Thymus (tissue), 11 donors: ENCODE measurements around the gene DCAF15. TPM values are rescaled to one million over a fixed set of nuclear protein-coding genes. Genes with fewer than 3 reads are reported as not detected.

Experiments used
- DNase-seq, 9 donors: peaks; one replicate each; pipeline ENCODE4 v3.0.0-alpha.2; 2013; ENCODE audit warnings: low spot score in 9 of 9, low read depth in 6 of 9, missing footprints in 1 of 9
- H3K27ac ChIP-seq, 2 donors: one replicate each; pipeline ENCODE4 v1.5.1; 2013; ENCODE audit warnings: control low read depth in 1 of 2, low read depth in 1 of 2, low read length in 1 of 2, mild to moderate bottlenecking in 1 of 2, moderate library complexity in 1 of 2
- H3K27me3 ChIP-seq, 2 donors: one replicate each; pipeline ENCODE4 v1.5.1; 2013; ENCODE audit warnings: low read length in 1 of 2; ENCODE audit not compliant: control insufficient read depth in 2 of 2, insufficient read depth in 1 of 2
- H3K36me3 ChIP-seq, 2 donors: one replicate each; pipeline ENCODE4 v1.5.1; 2013; ENCODE audit warnings: low read length in 1 of 2, mild to moderate bottlenecking in 1 of 2, moderate library complexity in 1 of 2; ENCODE audit not compliant: control insufficient read depth in 2 of 2, insufficient read depth in 2 of 2
- H3K4me1 ChIP-seq, 2 donors: one replicate each; pipeline ENCODE4 v1.5.1; 2013; ENCODE audit warnings: low read length in 2 of 2; ENCODE audit not compliant: control insufficient read depth in 2 of 2, insufficient read depth in 2 of 2
- H3K4me3 ChIP-seq, 2 donors: one replicate each; pipeline ENCODE4 v1.5.1; 2013; ENCODE audit warnings: low read length in 2 of 2, control low read depth in 1 of 2, mild to moderate bottlenecking in 1 of 2
- H3K9me3 ChIP-seq, 2 donors: one replicate each; pipeline ENCODE4 v1.5.1; 2013; ENCODE audit warnings: low read length in 1 of 2, mild to moderate bottlenecking in 1 of 2; ENCODE audit not compliant: control insufficient read depth in 2 of 2, insufficient read depth in 1 of 2
- WGBS: extraction: QIAGEN DNeasy Blood & Tissue Kit; methylation state at CpG from one replicate; pipeline ENCODE4 v1.1.7; 2013; 5-methylcytosine and 5-hydroxymethylcytosine counted together
- polyA plus RNA-seq: library from polyadenylated mRNA; stranded (reverse); fragments of 200-250 nt; gene quantifications from one replicate; pipeline ENCODE4 v1.2.3, GENCODE V29; 2013
- total RNA-seq: library from RNA; stranded (reverse); fragments of 120-200 nt; gene quantifications from one replicate; pipeline ENCODE4 v1.2.4, GENCODE V29; 2013
- donor health status: healthy.

Gene DCAF15
- total and polyA plus RNA-seq, 2 donors: 24.0 to 95.4 TPM

GRCh38 chr19:13954185-13954584 is 1.9 kb downstream of the DCAF15 start:
- no peak overlapping the region for H3K27ac ChIP-seq
- H3K4me3 ChIP-seq: no peak overlapping the region
- no peaks in the 10 kb centered on the region for H3K9me3 ChIP-seq
- peaks cover 44 to 49% of the 10 kb centered on the region in 2 donors for H3K36me3 ChIP-seq
- H3K27me3 ChIP-seq: no peaks in the 10 kb centered on the region
- peaks cover 10 to 17% of the 10 kb centered on the region in 2 donors for H3K4me1 ChIP-seq
- no peak for DNase-seq
- WGBS: 95% methylated on average over 15 of the region's 15 CpGs

- H3K36me3 ChIP-seq: peaks cover 60 to 66% of the 10 kb centered on the region in 2 donors
- H3K27me3 ChIP-seq: no peaks in the 10 kb centered on the region
- no peaks in the 10 kb centered on the region for H3K9me3 ChIP-seq
- 97% methylated on average over 42 of the region's 42 CpGs for WGBS
- H3K27ac ChIP-seq: no peak overlapping the region
- DNase-seq: no peak
- peaks cover 10 to 17% of the 10 kb centered on the region in 2 donors for H3K4me1 ChIP-seq
- no peak overlapping the region for H3K4me3 ChIP-seq
Observed at GRCh38 chr19:13955662-13956364, 3.5 kb downstream of the DCAF15 start.

- 98% methylated on average over 16 of the region's 16 CpGs for WGBS
- DNase-seq: no peak
Observed at GRCh38 chr19:13956365-13956744, 4.0 kb downstream of the DCAF15 start.

GRCh38 chr19:13957051-13957450 is 4.7 kb downstream of the DCAF15 start:
- DNase-seq: no peak
- Histone ChIP-seq H3K27me3 (no peaks in the 10 kb centered on the region), H3K4me3 (no peak overlapping the region), H3K36me3 (peaks cover 69 to 78% of the 10 kb centered on the region in 2 donors), H3K4me1 (peaks cover 10 to 11% of the 10 kb centered on the region in 2 donors), H3K9me3 (no peaks in the 10 kb centered on the region), H3K27ac (no peak overlapping the region)
- 96% methylated on average over 8 of the region's 8 CpGs for WGBS

More at GRCh38 chr19:13956365-13956744, 4.0 kb downstream of the DCAF15 start:
- H3K4me3 ChIP-seq: no peak overlapping the region
- peaks cover 65 to 71% of the 10 kb centered on the region in 2 donors for H3K36me3 ChIP-seq
- no peak overlapping the region for H3K27ac ChIP-seq
- H3K4me1 ChIP-seq: peaks cover 10 to 17% of the 10 kb centered on the region in 2 donors
- no peaks in the 10 kb centered on the region for H3K9me3 ChIP-seq
- no peaks in the 10 kb centered on the region for H3K27me3 ChIP-seq

GRCh38 chr19:13958043-13958442 is 5.7 kb downstream of the DCAF15 start:
- WGBS: 89% methylated on average over 12 of the region's 12 CpGs
- no peak overlapping the region for H3K4me3 ChIP-seq
- peaks cover 75 to 88% of the 10 kb centered on the region in 2 donors for H3K36me3 ChIP-seq
- H3K27ac ChIP-seq: no peak overlapping the region
- peaks cover 8 to 9% of the 10 kb centered on the region in 2 donors for H3K4me1 ChIP-seq
- H3K9me3 ChIP-seq: no peaks in the 10 kb centered on the region
- no peak for DNase-seq
- H3K27me3 ChIP-seq: no peaks in the 10 kb centered on the region

- WGBS: 96% methylated on average over 41 of the region's 41 CpGs
- Histone ChIP-seq H3K4me3 (no peak overlapping the region), H3K36me3 (peaks cover 77 to 94% of the 10 kb centered on the region in 2 donors), H3K27ac (no peak overlapping the region), H3K4me1 (no peaks in the 10 kb centered on the region), H3K9me3 (no peaks in the 10 kb centered on the region), H3K27me3 (no peaks in the 10 kb centered on the region)
- DNase-seq: no peak
Observed at GRCh38 chr19:13959141-13959961, 7.0 kb downstream of the DCAF15 start.

- Histone ChIP-seq H3K36me3 (peaks cover 81 to 94% of the 10 kb centered on the region in 2 donors), H3K27me3 (no peaks in the 10 kb centered on the region), H3K27ac (no peak overlapping the region), H3K4me3 (no peak overlapping the region), H3K4me1 (no peaks in the 10 kb centered on the region), H3K9me3 (no peaks in the 10 kb centered on the region)
- WGBS: 97% methylated on average over 27 of the region's 27 CpGs
- DNase-seq: no peak
Observed at GRCh38 chr19:13959962-13960862, 7.9 kb downstream of the DCAF15 start.

- Histone ChIP-seq H3K4me1 (no peaks in the 10 kb centered on the region), H3K4me3 (no peak overlapping the region), H3K36me3 (peaks cover 80 to 94% of the 10 kb centered on the region in 2 donors), H3K27me3 (no peaks in the 10 kb centered on the region), H3K27ac (no peak overlapping the region), H3K9me3 (no peaks in the 10 kb centered on the region)
- no peak for DNase-seq
- WGBS: 97% methylated on average over 39 of the region's 39 CpGs
Observed at GRCh38 chr19:13960863-13961784, 8.8 kb downstream of the DCAF15 start.
